ENCODE results near the gene LRIF1.
"Not testable (repeated sequence)": the region's sequence is repeated elsewhere in the genome, so short reads cannot be mapped to it uniquely, and the experiment has no call there.

The LRIF1 gene

GRCh38 chr1:110948038-110948810 lies 15.5 kb downstream of the LRIF1 start:
- DNase-seq: no peak

DNA sequence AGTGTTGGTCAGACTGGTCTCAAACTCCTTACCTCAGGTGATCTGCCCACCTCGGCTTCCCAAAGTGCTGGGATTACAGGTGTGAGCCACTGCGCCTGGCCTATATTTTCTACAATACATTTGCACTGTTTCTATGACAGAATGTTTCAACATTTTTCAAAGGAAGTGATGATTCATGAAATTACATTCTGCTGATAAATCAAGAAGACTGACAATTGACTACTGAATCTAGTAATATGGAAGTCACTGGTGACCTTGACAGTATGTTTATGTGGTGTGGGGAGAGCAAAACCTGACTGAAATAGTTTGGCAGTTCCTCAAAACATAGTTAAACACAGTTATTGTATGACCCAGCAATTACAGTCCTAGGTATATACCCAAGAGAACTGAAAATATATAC lies 18.1 kb downstream of the LRIF1 start:
- DNase-seq: no peak

- no peak for DNase-seq
Measured at GRCh38 chr1:110944806-110945205, 18.9 kb downstream of the LRIF1 start.

DNA sequence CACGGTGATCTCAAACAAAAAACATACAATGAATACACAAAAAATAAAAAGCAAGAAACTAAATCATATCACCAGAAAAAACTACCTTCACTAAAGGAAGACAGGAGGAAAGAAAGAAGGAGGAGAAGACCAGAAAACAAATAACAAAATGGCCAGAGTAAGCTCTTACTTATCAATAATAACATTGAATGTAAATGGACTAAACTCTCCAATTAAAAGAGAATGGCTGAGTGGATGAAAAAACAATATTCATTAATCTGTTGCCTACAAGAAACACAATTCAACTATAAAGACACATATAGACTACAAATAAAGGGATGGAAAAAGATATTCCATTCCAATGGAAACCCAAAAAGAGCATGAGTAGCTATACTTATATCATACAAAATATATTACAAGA lies 27.2 kb downstream of the LRIF1 start:
- no peak for DNase-seq

DNA sequence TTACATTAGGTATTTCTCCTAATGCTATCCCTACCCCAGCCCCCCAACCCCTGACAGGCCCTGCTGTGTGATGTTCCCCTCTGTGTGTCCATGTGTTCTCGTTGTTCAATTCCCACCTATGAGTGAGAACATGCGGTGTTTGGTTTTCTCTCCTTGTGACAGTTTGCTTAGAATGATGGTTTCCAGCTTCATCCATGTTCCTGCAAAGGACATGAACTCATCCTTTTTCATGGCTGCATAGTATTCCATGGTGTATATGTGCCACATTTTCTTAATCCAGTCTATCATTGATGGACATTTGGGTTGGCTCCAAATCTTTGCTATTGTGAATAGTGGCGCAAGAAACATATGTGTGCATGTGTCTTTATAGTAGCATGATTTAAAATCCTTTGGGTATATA lies 32.6 kb downstream of the LRIF1 start:
- DNase-seq: not testable (repeated sequence)

DNA sequence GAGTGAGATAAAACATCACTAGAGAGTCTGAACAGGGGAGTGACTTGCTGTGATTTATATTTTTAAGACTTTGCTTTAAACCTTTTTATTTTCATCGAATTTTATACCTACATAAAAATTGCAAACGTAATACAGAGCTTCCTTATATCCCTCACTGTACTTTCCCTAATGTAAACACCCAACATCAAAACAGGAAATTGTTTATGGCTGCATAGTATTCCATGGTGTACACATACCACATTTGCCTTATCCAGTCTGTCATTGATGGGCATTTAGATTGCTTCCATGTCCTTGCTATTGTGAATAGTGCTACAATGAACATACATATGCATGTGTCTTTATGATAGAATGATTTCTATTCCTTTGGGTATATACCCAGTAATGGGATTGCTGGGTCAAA lies 34.8 kb downstream of the LRIF1 start:
- no peak for DNase-seq

DNA sequence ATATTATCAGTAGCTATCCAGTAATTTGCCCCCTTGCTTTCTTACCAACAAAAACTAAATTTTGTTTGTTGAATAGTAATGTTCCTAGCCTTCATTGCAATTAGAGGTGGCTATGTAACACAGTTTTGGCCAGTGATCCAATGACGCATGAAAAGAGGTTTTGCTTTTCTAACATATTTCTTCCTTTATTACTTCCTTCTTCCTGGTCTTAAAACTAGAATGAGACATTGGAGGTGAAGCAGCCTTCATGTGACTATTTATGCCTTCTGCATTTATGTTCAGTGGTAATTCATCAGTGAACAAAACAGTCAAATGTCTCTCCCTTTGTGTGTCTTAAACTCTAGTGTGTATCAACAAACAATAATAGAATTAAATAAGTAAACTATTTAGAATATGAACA lies 35.5 kb downstream of the LRIF1 start:
- DNase-seq: no peak

GRCh38 chr1:110927484-110928075 lies 36.1 kb downstream of the LRIF1 start:
- DNase-seq: no peak

GRCh38 chr1:110921953-110922352 lies 41.8 kb downstream of the LRIF1 start:
- no peak for DNase-seq

DNA sequence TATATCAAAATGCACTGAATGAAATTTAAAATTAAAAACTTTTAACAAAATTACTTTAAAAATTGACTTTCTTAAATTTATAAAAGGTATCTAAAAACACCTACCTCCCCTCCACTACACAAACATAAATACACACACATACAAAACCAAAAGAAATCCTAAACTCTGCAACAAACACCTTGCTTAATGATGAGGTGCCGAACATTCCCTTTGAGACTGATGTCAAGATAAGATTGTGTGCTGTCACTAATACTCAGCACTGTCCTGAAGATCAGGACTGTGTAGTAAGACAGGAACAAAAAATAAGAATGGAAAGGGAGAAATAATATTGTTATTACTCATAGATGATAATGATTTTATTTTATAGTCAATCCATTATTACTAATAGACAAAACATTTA lies 45.7 kb downstream of the LRIF1 start:
- no peak for DNase-seq

GRCh38 chr1:110916669-110917306 lies 46.9 kb downstream of the LRIF1 start:
- peak; percentile 31 for DNase-seq

DNA sequence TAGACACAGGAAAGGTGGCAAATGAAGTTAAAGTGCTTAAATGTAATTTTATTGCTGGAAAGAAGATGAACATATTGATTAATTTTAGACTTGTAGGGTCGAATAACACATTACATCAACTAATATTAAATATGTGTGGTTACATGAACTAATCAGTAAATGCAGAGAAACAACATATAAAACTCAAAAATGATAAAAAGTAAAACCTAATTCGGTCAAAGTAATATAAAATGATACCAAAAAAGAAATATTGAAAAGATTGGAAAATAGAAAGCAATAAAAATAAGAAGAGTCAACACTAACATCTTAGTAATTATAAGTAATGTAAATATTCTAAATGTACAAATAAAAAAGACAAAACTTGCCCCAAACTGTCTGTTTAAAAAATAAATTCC lies 47.5 kb downstream of the LRIF1 start:
- DNase-seq: no peak

DNA sequence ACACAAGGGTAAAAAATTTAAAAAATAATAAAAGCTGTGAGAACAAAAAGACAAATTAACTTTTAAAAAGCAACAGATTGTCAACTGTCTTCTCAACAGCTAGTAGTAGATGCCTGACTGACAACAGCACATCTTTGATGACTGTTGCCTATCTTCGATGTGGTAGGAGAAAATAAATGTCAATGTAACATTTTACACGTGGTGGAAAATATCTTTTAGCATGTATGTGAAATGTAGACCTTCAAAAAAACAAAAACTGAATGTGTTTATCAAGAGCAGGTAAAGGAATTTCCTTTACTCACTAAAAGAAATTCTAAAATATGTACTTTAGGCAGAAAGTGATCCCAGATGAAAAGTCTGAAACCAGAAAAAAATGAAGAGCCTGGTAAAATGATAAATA lies 47.9 kb downstream of the LRIF1 start:
- no peak for DNase-seq

DNA sequence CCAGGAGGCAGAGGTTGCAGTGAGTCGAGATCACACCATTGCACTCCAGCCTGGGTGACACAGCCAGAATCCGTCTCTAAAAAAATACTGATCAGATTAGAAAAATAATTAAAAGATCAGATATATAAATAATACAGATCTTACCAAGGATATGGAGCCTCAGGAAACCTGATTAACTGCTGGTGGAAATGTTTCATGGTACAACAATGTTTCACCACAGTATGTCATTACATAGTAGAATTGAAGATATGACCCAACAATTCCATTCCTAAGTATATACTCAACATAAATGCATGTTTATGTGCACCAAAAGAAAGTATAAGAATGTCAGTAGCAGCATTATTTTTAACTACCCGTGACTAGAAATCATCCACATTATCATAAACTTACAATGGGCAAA lies 49.0 kb downstream of the LRIF1 start:
- DNase-seq: no peak

DNA sequence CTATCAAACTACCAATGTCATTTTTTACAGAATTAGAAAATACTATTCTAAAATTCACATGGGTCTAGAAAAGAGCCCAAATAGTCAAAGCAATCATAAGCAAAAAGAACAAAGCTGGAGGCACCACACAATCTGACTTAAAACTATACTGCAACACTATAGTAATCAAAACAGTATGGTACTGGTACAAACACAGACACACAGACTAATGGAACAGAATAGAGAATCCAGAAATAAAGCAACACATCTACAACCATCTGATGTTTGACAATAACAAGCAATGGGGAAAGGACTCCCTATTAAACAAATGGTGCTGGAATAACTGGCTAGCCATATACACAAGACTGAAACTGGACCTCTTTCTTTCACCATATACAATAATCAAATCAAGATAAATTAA lies 50.9 kb downstream of the LRIF1 start:
- no peak for DNase-seq

DNA sequence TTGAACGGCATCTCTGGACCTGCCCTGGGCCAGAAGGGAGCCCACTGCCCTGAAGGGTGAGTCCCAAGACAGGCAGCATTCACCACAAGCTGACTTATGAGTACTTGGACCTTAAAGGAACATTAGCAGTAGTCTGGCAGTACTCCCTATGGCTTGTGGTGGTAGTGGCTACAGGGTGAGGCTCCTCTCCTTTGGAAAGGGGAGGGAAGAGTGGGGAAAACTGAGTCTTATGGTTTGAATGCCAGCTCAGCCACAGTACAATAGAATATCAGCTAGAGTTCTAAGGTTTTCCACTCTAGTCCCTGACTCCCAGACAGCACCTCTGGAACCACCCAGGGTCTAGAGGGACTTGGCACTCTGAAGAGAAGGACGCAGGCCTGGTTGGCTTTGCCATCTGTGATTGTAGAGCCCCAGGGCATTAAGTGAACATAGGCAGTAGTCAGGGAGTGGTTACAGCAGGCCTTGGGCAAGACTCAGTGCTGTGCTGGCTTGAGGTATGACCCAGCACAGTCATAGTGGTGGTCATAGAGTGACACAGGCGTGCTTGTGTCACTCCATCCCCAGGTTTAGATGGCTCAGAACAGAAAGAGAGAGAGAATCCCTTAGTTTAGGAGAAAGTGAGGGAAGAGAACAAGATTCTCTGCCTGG lies 59.7 kb downstream of the LRIF1 start:
- no peak for DNase-seq

GRCh38 chr1:110902820-110903463 lies 60.8 kb downstream of the LRIF1 start:
- DNase-seq: no peak

DNA sequence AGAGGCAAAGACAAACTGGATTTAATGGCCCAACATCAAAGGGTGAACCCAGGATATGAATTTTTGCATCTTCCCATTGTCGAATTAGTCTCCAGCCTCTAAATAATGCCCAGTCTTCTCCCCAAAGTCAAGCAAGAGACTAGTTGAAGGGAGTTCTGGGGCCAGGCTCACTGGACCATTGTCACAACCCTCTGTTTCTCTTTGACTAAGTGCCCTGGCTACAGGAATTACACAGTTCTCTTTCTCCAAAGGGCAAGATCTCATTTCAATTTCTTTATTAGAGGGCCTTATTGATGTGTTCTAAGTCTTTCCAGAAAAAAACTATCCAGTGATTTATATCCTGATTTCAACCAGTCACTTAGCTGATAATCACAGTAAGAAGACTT lies 64.3 kb downstream of the LRIF1 start:
- no peak for DNase-seq

- DNase-seq: no peak
Measured at GRCh38 chr1:110898734-110899457, 64.8 kb downstream of the LRIF1 start.

- no peak for DNase-seq
Measured at GRCh38 chr1:110897681-110898080, 66.0 kb downstream of the LRIF1 start.
